Measurements from ENCODE around the gene CIB2.

DNA sequence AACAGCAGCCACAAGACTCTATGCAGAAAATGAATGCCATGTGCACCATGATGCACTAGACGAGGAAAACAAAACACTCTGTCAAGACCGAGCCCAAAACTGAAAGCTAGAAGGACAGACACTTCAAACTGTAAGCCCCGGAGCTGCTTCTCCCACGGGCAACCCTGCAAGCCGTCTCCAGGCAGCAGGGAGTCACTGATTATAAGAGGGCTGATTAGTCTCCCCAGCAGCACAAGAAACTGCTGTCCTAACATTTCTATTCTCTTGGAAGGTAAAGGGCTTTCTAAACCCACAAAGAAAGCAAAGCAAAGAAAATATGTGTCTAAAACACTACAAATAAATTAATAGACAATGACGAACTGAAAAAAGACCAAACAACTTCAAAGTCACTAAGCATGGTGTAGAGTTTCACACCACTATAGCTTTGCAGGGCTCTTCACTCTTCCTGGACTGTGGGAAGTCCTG is 69.2 kb downstream of the CIB2 start:
- TF ChIP-seq, protein P1, sequence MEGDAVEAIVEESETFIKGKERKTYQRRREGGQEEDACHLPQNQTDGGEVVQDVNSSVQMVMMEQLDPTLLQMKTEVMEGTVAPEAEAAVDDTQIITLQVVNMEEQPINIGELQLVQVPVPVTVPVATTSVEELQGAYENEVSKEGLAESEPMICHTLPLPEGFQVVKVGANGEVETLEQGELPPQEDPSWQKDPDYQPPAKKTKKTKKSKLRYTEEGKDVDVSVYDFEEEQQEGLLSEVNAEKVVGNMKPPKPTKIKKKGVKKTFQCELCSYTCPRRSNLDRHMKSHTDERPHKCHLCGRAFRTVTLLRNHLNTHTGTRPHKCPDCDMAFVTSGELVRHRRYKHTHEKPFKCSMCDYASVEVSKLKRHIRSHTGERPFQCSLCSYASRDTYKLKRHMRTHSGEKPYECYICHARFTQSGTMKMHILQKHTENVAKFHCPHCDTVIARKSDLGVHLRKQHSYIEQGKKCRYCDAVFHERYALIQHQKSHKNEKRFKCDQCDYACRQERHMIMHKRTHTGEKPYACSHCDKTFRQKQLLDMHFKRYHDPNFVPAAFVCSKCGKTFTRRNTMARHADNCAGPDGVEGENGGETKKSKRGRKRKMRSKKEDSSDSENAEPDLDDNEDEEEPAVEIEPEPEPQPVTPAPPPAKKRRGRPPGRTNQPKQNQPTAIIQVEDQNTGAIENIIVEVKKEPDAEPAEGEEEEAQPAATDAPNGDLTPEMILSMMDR (conservative IDR thresholded peaks at IDR 0.05) = no peak
- TF ChIP-seq EZH2 (IDR thresholded peaks at IDR 0.05; ENCODE audit: low read depth) = no peak

Measured in PC-9 (cell line).